ENCODE results near the gene ADGRG3.

DNA sequence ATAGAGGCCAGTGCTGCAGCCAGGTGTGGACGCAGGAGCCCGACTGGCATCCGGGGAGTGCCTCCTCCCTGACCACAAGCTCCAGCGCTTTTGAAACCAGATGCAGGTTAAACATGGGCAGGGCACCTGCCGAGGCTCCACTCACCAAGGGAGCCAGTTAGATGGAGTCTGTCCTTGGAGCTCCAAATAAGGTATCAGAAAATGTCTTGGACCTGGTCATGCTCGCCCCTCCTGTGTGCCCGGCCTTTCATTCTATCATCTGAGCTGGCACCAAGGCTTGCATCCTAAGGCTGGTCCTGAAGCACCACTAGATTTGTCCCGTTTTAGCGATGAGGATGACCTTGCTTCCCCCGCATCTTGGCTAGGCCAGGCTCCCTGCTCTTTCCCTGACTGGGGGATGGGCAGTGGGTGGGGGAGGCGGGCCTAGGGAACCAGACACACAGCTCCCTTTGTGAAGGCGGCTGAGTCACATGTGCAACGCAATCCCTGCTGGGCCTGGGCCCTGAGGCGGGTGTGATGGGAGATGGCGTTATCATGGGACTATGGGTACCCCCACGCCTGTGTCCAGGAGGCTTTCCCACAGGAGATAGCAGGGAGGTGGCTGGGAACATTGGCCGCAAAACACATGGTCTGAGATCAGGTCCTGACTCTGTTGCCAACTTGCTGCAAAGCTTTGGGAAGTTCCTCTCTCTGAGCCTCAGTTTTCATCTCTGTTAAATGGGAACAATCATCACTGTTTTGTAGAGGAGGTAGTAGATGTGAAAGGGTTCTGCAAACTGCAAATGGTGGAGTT lies 44.7 kb upstream of the ADGRG3 start:
- TF ChIP-seq MAX (IDR thresholded peaks at IDR 0.05; ENCODE audit: low read depth, low read length): no peak
- TF ChIP-seq, protein P1, sequence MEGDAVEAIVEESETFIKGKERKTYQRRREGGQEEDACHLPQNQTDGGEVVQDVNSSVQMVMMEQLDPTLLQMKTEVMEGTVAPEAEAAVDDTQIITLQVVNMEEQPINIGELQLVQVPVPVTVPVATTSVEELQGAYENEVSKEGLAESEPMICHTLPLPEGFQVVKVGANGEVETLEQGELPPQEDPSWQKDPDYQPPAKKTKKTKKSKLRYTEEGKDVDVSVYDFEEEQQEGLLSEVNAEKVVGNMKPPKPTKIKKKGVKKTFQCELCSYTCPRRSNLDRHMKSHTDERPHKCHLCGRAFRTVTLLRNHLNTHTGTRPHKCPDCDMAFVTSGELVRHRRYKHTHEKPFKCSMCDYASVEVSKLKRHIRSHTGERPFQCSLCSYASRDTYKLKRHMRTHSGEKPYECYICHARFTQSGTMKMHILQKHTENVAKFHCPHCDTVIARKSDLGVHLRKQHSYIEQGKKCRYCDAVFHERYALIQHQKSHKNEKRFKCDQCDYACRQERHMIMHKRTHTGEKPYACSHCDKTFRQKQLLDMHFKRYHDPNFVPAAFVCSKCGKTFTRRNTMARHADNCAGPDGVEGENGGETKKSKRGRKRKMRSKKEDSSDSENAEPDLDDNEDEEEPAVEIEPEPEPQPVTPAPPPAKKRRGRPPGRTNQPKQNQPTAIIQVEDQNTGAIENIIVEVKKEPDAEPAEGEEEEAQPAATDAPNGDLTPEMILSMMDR (IDR thresholded peaks at IDR 0.05; ENCODE audit: low read depth, low read length): no peak
- TF ChIP-seq POLR2A (IDR thresholded peaks at IDR 0.05; ENCODE audit: extremely low read depth, insufficient read length): no peak
- no peak for TF ChIP-seq MYC (IDR thresholded peaks at IDR 0.05; ENCODE audit: low read depth, low read length)
